ENCODE measurements around the gene ST7L.

GRCh38 chr1:112510340-112510739 lies 108.6 kb downstream of the ST7L start:
- TF ChIP-seq CTCF (IDR thresholded peaks at IDR 0.05), result no peak
- no peak for TF ChIP-seq POLR2A (IDR thresholded peaks at IDR 0.05)

Data from testis (tissue), 2 donors.